GM20000 (cell line): Measurements from ENCODE around the gene GATAD2A.
"Not testable (repeated sequence)": the region's sequence is repeated elsewhere in the genome, so short reads cannot be mapped to it uniquely, and the experiment has no call there.

ENCODE experiments used
- DNase-seq: peaks from one replicate; pipeline ENCODE4 v3.0.0; 2012; ENCODE audit warnings: low spot score
- TF ChIP-seq, protein P1 (sequence below): IDR thresholded peaks from 2 replicates; pipeline ENCODE4 v1.5.1; 2012; ENCODE audit warnings: mild to moderate bottlenecking, control low read depth; ENCODE audit errors: extremely low read depth, missing control alignments

GATAD2A gene

DNA sequence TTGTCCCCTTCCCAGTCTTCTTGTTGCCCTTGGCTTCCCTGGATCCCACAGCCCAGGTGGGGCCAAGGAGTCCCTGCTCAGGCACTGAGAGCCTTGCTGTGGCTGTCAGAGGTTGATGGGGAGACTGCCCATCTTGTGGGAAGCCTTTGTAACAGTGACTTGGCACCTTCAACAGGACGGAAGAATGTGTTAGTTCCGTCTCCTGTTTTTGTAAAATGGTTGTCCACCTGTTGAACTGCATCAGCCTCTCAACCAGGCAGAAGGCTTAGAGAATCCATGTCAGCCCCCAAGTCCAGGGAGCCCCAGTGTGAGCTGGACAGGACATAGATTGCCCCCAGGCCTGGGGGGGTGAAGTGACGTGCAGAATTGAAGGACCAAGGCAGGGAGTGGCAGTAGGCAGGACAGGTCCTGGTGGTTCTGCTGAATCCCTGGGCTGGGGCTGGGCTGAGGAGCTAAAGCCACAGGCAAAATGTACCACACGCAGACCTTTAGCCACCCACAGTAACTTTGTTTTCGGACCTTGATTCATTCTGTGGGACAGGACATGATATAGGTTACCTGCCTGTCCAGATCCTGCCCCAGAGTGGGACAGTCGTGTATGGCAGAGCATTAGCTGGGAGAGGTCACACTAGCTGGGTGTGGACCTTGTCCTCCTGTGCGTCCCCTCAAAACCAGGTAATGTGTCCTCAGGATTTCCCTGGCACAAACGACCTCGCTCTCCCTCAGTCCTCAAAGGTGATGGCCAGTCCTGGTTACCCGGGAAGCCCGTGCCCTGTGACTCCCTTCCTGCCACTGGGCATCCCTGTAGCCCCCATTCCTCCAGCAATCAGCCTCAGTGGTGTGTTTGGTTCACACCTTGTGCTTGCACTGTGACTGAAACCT lies 47.0 kb downstream of the GATAD2A start:
- no peak for DNase-seq

DNA sequence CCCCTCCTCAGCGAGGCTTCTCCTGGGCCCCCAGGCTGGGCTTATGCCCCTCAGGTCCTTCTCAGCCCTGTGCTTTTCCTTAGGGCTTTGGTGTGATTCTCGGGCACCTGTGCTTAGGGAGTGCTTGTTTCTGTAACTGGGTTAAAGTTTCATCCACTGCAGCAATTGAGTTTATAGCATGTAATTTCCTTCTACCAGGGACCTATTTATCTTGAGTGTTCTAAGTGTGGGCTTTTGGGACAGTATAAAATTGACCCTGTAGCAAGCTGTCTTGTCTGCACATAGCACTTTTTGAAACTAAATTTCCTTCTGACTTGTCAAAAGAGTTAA lies 47.6 kb downstream of the GATAD2A start:
- no peak for DNase-seq
- TF ChIP-seq, protein P1, sequence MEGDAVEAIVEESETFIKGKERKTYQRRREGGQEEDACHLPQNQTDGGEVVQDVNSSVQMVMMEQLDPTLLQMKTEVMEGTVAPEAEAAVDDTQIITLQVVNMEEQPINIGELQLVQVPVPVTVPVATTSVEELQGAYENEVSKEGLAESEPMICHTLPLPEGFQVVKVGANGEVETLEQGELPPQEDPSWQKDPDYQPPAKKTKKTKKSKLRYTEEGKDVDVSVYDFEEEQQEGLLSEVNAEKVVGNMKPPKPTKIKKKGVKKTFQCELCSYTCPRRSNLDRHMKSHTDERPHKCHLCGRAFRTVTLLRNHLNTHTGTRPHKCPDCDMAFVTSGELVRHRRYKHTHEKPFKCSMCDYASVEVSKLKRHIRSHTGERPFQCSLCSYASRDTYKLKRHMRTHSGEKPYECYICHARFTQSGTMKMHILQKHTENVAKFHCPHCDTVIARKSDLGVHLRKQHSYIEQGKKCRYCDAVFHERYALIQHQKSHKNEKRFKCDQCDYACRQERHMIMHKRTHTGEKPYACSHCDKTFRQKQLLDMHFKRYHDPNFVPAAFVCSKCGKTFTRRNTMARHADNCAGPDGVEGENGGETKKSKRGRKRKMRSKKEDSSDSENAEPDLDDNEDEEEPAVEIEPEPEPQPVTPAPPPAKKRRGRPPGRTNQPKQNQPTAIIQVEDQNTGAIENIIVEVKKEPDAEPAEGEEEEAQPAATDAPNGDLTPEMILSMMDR: no peak

More for the DNA sequence above, 47.0 kb downstream of the GATAD2A start:
- TF ChIP-seq, protein P1: no peak

DNA sequence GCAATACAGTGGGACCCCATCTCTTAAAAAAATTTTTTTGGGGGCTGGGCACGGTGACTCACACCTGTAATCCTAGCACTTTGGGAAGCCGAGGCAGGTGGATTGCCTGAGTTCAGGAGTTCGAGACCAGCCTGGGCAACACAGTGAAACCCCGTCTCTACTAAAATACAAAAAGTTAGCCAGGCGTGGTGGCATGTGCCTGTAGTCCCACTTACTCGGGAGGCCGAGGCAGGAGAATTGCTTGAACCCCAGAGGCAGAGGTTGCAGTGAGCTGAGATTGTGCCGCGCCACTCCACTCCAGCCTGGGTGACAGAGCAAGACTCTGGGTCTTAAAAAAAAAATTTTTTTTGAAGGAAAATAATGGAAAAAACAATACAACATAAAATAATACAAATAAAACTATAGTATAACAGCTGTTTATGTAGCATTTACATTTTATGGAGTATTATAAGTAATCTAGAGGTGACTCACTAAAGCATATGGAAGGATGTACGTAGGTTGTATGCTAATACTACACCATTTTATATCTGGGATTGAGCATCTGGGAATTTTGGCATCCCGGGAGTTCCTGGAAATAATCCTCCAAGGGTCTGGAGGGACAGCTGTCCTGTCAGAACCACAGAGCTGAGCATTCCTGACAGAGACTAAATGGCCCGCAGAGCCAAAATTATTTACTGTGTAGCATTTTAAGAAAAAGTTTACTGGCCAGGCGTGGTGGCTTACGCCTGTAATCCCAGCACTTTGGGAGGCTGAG lies 49.9 kb downstream of the GATAD2A start:
- not testable (repeated sequence) for DNase-seq

DNA sequence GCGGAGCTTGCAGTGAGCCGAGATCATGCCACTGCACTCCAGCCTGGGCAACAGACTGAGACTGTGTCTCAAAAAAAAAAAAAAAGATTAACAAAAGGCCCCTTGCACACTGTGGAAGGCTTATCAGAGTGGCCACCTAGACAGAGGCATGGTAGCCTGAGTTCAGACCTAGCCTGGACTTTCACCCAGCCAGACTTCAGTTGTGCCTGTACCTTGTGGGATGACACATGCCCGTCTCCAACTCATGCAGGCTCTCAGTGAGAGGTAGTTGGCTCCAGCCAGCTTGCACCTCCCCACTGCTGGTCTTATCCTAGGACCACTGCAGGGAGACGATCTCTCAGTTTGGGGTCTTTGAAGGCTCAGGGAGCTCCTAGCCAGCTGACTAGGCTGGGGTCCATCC lies 52.2 kb downstream of the GATAD2A start:
- no peak for DNase-seq
- TF ChIP-seq, protein P1: no peak

DNA sequence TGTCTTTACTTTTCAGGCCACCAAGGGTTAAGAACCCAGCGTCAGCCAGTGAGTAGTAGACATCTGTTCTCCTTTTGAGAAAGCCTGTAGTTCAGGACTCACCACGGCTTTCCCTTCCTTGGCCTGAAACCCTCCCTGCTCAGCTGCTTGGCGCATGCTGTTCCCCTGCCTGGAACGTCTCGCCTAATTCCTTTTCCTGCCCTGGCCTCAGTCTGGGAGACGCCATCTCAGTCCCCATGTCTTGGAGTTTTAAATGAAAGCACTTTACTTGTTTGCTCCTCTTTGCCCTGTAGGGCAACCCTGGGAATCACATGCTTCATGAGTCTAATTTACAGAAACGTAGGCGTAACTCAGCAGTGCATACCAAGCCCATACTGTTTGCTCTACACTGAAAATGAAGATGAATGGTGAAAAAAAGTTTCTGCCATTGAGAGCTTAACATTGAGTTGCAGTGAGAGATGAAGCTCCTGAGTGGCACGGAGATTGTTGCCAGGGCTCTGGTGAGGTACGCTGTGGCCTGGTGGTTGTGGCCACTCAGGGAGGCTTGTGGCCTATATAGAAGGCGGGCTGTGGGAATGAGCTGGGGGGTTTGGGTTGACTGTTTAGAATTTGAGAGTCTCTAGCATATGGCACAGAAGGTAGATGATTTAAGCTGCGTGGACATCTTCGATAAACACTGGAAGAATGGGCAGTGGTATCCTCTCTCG lies 52.8 kb downstream of the GATAD2A start:
- TF ChIP-seq, protein P1: no peak
- DNase-seq: no peak

DNA sequence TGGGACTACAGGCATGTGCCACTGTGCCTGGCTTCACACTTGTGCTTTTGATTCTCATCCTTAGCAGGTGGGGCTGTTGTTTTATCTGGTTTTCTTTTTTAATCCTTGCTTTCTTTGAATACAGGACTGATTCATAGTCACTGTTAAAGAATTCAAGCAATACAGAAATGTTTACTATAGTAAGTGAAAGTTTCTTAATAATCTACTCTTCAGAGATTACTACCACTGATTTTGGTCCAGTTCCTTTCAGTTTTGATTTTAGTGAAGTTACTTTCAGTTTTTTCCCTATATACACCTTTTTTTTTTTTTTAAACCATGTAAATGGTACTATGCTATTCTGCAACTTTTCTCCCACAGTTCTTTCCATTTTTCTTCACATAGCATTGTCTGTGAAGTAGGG lies 53.6 kb downstream of the GATAD2A start:
- TF ChIP-seq, protein P1: no peak
- DNase-seq: peak; percentile 67

DNA sequence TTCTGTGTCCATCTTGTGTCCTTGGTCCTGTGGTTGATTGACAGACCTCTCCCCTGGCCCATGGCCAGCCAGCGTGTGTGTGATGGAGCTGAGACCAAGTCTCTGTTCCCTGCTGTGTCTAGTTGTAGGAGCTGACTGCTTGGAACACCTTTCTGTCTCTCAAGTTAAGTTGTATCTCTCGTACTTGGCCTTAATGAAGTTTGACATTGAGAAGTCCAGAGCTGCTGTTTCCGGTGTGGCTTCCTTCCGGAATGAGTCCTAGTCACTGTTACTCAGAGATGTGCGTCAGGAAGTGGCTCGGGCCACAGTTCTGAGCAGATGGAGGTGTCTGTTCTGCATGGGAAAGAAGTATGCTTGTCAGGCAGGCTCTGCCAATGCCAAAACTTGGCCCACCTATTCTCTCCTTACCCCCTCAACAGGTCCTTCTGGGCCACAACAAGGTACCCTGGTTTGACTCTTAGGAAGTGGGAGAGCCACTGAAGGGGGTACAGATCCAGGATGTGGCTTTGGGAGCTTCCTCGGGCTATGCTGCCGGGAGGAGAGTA lies 54.3 kb downstream of the GATAD2A start:
- peak; percentile 57 for DNase-seq

More for the DNA sequence above, 54.3 kb downstream of the GATAD2A start:
- TF ChIP-seq, protein P1: no peak
